Neuronal stem cell (in vitro differentiated cells): Measurements from ENCODE around the gene CCDC187.
A peak's percentile ranks its signal among the peaks of the same experiment; 100 is the strongest.

Experiments used
- DNase-seq: peaks from one replicate; pipeline ENCODE4 v3.0.0-alpha.2; 2013; ENCODE audit warnings: low spot score
- H2AFZ ChIP-seq: one replicate; pipeline ENCODE4 v1.6.1; 2013; ENCODE audit warnings: mild to moderate bottlenecking, low read length, inconsistent platforms
- H2AK5ac ChIP-seq: 2 replicates; pipeline ENCODE4 v1.6.1; 2013; ENCODE audit warnings: low read depth, mild to moderate bottlenecking, inconsistent platforms, low read length, moderate library complexity, mixed read lengths
- H2BK120ac ChIP-seq: 2 replicates; pipeline ENCODE4 v1.6.1; 2013; ENCODE audit warnings: low read depth, mild to moderate bottlenecking, inconsistent platforms, low read length, moderate library complexity, mixed read lengths
- H2BK12ac ChIP-seq: one replicate; pipeline ENCODE4 v1.6.1; 2013; ENCODE audit warnings: low read length, inconsistent platforms
- H2BK15ac ChIP-seq: 2 replicates; pipeline ENCODE4 v1.6.1; 2013; ENCODE audit warnings: mild to moderate bottlenecking, low read length, inconsistent platforms, mixed read lengths
- H2BK5ac ChIP-seq: one replicate; pipeline ENCODE4 v1.6.1; 2013; ENCODE audit warnings: inconsistent platforms, mild to moderate bottlenecking, low read length, moderate library complexity
- H3K14ac ChIP-seq: one replicate; pipeline ENCODE4 v1.6.1; 2013; ENCODE audit warnings: low read length, inconsistent platforms
- H3K18ac ChIP-seq: 2 replicates; pipeline ENCODE4 v1.6.1; 2013; ENCODE audit warnings: low read length, inconsistent platforms
- H3K23ac ChIP-seq: 2 replicates; pipeline ENCODE4 v1.6.1; 2013; ENCODE audit warnings: low read depth, mild to moderate bottlenecking, mixed read lengths, low read length, inconsistent platforms; ENCODE audit not compliant: poor library complexity
- H3K27ac ChIP-seq: replicated peaks from 3 replicates; pipeline ENCODE4 v1.5.1; 2013; ENCODE audit warnings: low read length, inconsistent platforms
- H3K27me3 ChIP-seq, 3 experiments: 2 replicates each; pipeline ENCODE4 v1.6.1; 2013; ENCODE audit warnings: low read length in 3 of 3, mild to moderate bottlenecking in 2 of 3, inconsistent platforms in 1 of 3, low read depth in 1 of 3, mixed read lengths in 1 of 3, moderate library complexity in 1 of 3; ENCODE audit not compliant: control insufficient read depth in 3 of 3, insufficient read depth in 3 of 3
- H3K36me3 ChIP-seq, 2 donors: replicated peaks in 1 of 2; 2 replicates each; pipeline ENCODE4 v1.6.1; 2013; ENCODE audit warnings: low read length in 2 of 2; ENCODE audit not compliant: control insufficient read depth in 2 of 2, insufficient read depth in 2 of 2
- H3K4ac ChIP-seq: 2 replicates; pipeline ENCODE4 v1.6.1; 2013; ENCODE audit warnings: inconsistent platforms, mild to moderate bottlenecking, low read length, moderate library complexity
- H3K4me1 ChIP-seq, 2 donors: 1 replicate in 1 of 2; 2 replicates in 1 of 2; pipeline ENCODE4 v1.6.1; 2013; ENCODE audit warnings: low read length in 2 of 2, low read depth in 1 of 2; ENCODE audit not compliant: control insufficient read depth in 2 of 2, insufficient read depth in 1 of 2
- H3K4me2 ChIP-seq: one replicate; pipeline ENCODE4 v1.6.1; 2013; ENCODE audit warnings: mild to moderate bottlenecking, low read length, inconsistent platforms; ENCODE audit not compliant: insufficient read depth, poor library complexity, severe bottlenecking
- H3K4me3 ChIP-seq, 2 donors: 2 replicates each; pipeline ENCODE4 v1.5.1; 2013; ENCODE audit warnings: low read length in 2 of 2, mild to moderate bottlenecking in 2 of 2, inconsistent platforms in 1 of 2, moderate library complexity in 1 of 2
- H3K79me1 ChIP-seq: one replicate; pipeline ENCODE4 v1.6.1; 2013; ENCODE audit warnings: low read depth, mild to moderate bottlenecking, inconsistent platforms, low read length, moderate library complexity
- H3K9ac ChIP-seq: one replicate; pipeline ENCODE4 v1.6.1; 2013; ENCODE audit warnings: mild to moderate bottlenecking, low read depth, low read length, inconsistent platforms; ENCODE audit not compliant: poor library complexity
- H3K9me3 ChIP-seq, 2 donors: replicated peaks in 1 of 2; 2 replicates each; pipeline versions ENCODE3 to v1.6.1; 2013; ENCODE audit warnings: low read length in 2 of 2, mild to moderate bottlenecking in 2 of 2, inconsistent platforms in 1 of 2, low read depth in 1 of 2, mixed read lengths in 1 of 2, moderate library complexity in 1 of 2; ENCODE audit not compliant: control insufficient read depth in 2 of 2, insufficient read depth in 1 of 2
- H4K8ac ChIP-seq: one replicate; pipeline ENCODE4 v1.6.1; 2013; ENCODE audit warnings: low read depth, mild to moderate bottlenecking, inconsistent platforms, low read length, moderate library complexity
- H4K91ac ChIP-seq: one replicate; pipeline ENCODE4 v1.6.1; 2013; ENCODE audit warnings: low read length, low read depth, mild to moderate bottlenecking, inconsistent platforms; ENCODE audit not compliant: poor library complexity
- WGBS, 2 donors: extraction: QIAGEN DNeasy Blood & Tissue Kit; methylation state at CpG; one replicate each; pipeline ENCODE4 v1.1.7; 2013; ENCODE audit warnings: missing lambda C conversion rate in 2 of 2, mixed read lengths in 1 of 2; ENCODE audit not compliant: insufficient read length in 2 of 2, insufficient replicate concordance in 1 of 2; ENCODE audit errors: extremely low coverage in 2 of 2; 5-methylcytosine and 5-hydroxymethylcytosine counted together

Gene CCDC187

GRCh38 chr9:136248951-136249876, 54.7 kb downstream of the CCDC187 start:
- Histone ChIP-seq H2BK5ac (no peak overlapping the region), H3K4me3 (no peak overlapping the region), H3K27me3 (peaks cover 0 to 55% (median 0%) of the 10 kb centered on the region in 3 experiments), H3K4me1 (peaks cover 4 to 7% of the 10 kb centered on the region in 2 donors), H2BK120ac (no peak overlapping the region), H3K4ac (no peak overlapping the region), H2BK12ac (no peak overlapping the region), H2AK5ac (peak overlapping the region; percentile 56), H2BK15ac (peak overlapping the region; percentile 19), H3K79me1 (no peaks in the 10 kb centered on the region), H4K8ac (no peak overlapping the region), H3K9me3 (no peaks in the 10 kb centered on the region), H3K36me3 (no peaks in the 10 kb centered on the region), H3K18ac (peak overlapping the region; percentile 32), H3K23ac (no peak overlapping the region), H3K27ac (no peak overlapping the region), H3K9ac (peak overlapping the region; percentile 30), H3K4me2 (no peak overlapping the region), H3K14ac (no peak overlapping the region), H4K91ac (no peak overlapping the region), H2AFZ (no peak overlapping the region)
- DNase-seq: no peak
- no CpG with 5 or more reads among the region's 30 CpGs for WGBS, 2 donors

- Histone ChIP-seq H3K4me2 (no peak overlapping the region), H3K14ac (no peak overlapping the region), H2AFZ (no peak overlapping the region), H4K8ac (no peak overlapping the region), H3K27me3 (peaks cover 0 to 54% (median 0%) of the 10 kb centered on the region in 3 experiments), H3K4ac (no peak overlapping the region), H2BK120ac (no peak overlapping the region), H3K23ac (no peak overlapping the region), H3K4me3 (no peak overlapping the region), H2BK15ac (peak overlapping the region; percentile 17), H3K36me3 (no peaks in the 10 kb centered on the region), H3K79me1 (peaks cover 2% of the 10 kb centered on the region), H3K4me1 (peaks cover 8 to 15% of the 10 kb centered on the region in 2 donors), H3K27ac (no peak overlapping the region), H2AK5ac (no peak overlapping the region), H3K9me3 (no peaks in the 10 kb centered on the region), H3K18ac (peak overlapping the region; percentile 84), H3K9ac (peak overlapping the region; percentile 51), H2BK12ac (peak overlapping the region; percentile 70), H2BK5ac (peak overlapping the region; percentile 17), H4K91ac (no peak overlapping the region)
- DNase-seq: no peak
- WGBS, 2 donors: no CpG with 5 or more reads among the region's 24 CpGs
Observed at GRCh38 chr9:136247947-136248637, 55.8 kb downstream of the CCDC187 start.

GRCh38 chr9:136247551-136247916, 56.4 kb downstream of the CCDC187 start:
- no peak overlapping the region for H3K14ac ChIP-seq
- no peak overlapping the region for H3K4me3 ChIP-seq
- H3K27me3 ChIP-seq: peaks cover 0 to 51% (median 0%) of the 10 kb centered on the region in 3 experiments
- peaks cover 4% of the 10 kb centered on the region for H3K79me1 ChIP-seq
- peaks cover 0 to 2% of the 10 kb centered on the region in 2 donors for H3K36me3 ChIP-seq
- no peak overlapping the region for H4K8ac ChIP-seq
- peak overlapping the region; percentile 85 for H3K18ac ChIP-seq
- H3K4me2 ChIP-seq: no peak overlapping the region
- H3K9me3 ChIP-seq: no peaks in the 10 kb centered on the region
- no peak overlapping the region for H2AFZ ChIP-seq
- peak overlapping the region; percentile 51 for H3K9ac ChIP-seq
- WGBS, 2 donors: no CpG with 5 or more reads among the region's 9 CpGs
- H2BK12ac ChIP-seq: peak overlapping the region; percentile 59
- H2BK5ac ChIP-seq: no peak overlapping the region
- no peak overlapping the region for H3K23ac ChIP-seq
- H3K4me1 ChIP-seq: peaks cover 8 to 20% of the 10 kb centered on the region in 2 donors
- peak overlapping the region; percentile 16 for H2AK5ac ChIP-seq
- no peak overlapping the region for H4K91ac ChIP-seq
- H3K27ac ChIP-seq: no peak overlapping the region
- no peak overlapping the region for H3K4ac ChIP-seq
- H2BK15ac ChIP-seq: peak overlapping the region; percentile 17
- no peak overlapping the region for H2BK120ac ChIP-seq
- no peak for DNase-seq
